ENCODE measurements around the gene C4A. TPM values are rescaled to one million over a fixed set of nuclear protein-coding genes. Genes with fewer than 3 reads are reported as not detected.
A peak's percentile ranks its signal among the peaks of the same experiment; 100 is the strongest.

The C4A gene
- total RNA-seq, 4 donors from 2014 or later: 31.6 to 187 (median 98.2) TPM

DNA sequence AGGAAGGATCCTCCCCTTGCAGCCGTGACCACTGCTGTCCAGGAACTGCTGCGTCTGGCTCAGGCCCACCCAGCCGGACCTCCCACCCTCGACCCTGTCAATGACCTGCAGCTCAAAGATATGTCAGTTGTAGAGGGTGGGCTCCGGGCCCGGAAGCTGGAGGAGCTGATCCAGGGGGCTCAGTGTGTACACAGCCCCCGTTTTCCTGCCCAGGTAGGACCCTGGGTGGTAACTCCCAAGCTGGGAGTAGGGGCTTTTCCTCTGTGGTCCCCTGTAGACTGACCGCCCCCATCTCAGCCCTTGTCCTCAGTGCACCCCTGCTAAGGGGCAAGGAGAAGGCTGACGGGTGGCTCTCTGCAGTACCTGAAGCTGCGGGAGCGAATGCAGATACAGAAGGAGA lies 13.5 kb upstream of the C4A start:
- Histone ChIP-seq H3K27ac (replicated peaks in 1 of 4) (no peak overlapping the region), H3K27me3 (no peaks in the 10 kb centered on the region), H3K4me3 (no peak overlapping the region), H3K9me3 (no peaks in the 10 kb centered on the region), H3K4me1 (peaks cover 19 to 33% (median 29%) of the 10 kb centered on the region in 4 donors), H3K36me3 (peaks cover 26 to 76% (median 71%) of the 10 kb centered on the region in 4 donors)
- DNase-seq (ENCODE audit: extremely low spot score): no peak
- intact Hi-C loops (cut with DNase I): no loop called here
- TF ChIP-seq EP300 (IDR thresholded peaks at IDR 0.05) (no peak), POLR2A (IDR thresholded peaks at IDR 0.05; ENCODE audit: low read depth) (no peak), POLR2AphosphoS5 (IDR thresholded peaks at IDR 0.05) (no peak)
- TF ChIP-seq, protein P1, sequence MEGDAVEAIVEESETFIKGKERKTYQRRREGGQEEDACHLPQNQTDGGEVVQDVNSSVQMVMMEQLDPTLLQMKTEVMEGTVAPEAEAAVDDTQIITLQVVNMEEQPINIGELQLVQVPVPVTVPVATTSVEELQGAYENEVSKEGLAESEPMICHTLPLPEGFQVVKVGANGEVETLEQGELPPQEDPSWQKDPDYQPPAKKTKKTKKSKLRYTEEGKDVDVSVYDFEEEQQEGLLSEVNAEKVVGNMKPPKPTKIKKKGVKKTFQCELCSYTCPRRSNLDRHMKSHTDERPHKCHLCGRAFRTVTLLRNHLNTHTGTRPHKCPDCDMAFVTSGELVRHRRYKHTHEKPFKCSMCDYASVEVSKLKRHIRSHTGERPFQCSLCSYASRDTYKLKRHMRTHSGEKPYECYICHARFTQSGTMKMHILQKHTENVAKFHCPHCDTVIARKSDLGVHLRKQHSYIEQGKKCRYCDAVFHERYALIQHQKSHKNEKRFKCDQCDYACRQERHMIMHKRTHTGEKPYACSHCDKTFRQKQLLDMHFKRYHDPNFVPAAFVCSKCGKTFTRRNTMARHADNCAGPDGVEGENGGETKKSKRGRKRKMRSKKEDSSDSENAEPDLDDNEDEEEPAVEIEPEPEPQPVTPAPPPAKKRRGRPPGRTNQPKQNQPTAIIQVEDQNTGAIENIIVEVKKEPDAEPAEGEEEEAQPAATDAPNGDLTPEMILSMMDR (IDR thresholded peaks at IDR 0.05): no peak
- WGBS: 70% methylated on average over 3 of the region's 11 CpGs

- DNase-seq (ENCODE audit: extremely low spot score): no peak
- Histone ChIP-seq H3K4me3 (no peak overlapping the region), H3K4me1 (peaks cover 21 to 41% (median 34%) of the 10 kb centered on the region in 4 donors), H3K27ac (replicated peaks in 1 of 4) (no peak overlapping the region), H3K9me3 (no peaks in the 10 kb centered on the region), H3K27me3 (no peaks in the 10 kb centered on the region), H3K36me3 (peaks cover 19 to 70% (median 65%) of the 10 kb centered on the region in 4 donors)
- no peak for TF ChIP-seq POLR2A (IDR thresholded peaks at IDR 0.05; ENCODE audit: low read depth)
- no peak for TF ChIP-seq EP300 (IDR thresholded peaks at IDR 0.05)
- no peak for TF ChIP-seq POLR2AphosphoS5 (IDR thresholded peaks at IDR 0.05)
- TF ChIP-seq, protein P1 (IDR thresholded peaks at IDR 0.05): no peak
- intact Hi-C loops (cut with DNase I): no loop called here
- WGBS: 89% methylated on average over 22 of the region's 23 CpGs
Observed at GRCh38 chr6:31968791-31969711, 12.8 kb upstream of the C4A start.

DNA sequence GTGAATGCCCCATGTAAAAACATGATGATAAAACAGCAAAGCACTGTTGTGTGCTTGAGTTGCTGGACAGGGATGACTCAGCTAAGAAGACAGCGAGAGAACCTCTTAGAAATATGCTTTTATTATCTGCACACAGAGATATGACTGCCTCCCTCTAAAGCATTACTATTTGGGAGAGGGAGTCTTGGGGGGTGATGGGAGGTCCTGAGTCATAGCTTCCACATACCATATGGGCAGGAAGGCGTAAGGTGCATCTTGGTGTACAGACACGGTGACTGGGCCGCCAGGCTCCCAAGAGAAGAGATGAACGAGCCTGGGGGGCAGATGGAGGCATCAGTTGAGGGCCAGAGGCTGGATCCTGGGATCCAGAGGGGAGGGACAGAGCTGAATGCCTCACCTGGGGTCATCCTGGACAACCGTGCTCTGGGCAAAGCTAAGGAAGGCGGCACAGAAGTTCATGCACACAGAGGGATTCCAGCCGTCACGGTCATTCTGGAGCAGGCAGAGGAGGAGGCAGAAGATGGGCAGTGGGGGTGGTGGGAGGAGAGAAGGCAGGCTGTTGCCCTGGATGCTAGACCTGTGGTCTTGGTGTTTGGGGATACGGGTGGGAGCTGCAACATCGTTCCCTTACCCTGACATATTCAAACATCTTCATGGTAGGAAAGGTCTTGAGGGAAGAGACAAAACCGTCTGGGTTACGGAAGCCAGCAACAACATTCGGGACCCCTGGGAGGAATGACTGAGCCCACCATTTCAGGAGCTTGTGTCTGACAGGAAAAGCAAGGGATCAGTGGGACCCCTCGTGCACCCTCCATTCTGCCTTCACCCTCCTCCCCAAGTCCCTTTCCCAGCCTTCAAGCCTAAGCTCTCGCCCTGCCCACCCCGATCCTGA lies 11.9 kb upstream of the C4A start:
- intact Hi-C loops (cut with DNase I): no loop called here
- peaks cover 10 to 64% (median 59%) of the 10 kb centered on the region in 4 donors for H3K36me3 ChIP-seq

DNA sequence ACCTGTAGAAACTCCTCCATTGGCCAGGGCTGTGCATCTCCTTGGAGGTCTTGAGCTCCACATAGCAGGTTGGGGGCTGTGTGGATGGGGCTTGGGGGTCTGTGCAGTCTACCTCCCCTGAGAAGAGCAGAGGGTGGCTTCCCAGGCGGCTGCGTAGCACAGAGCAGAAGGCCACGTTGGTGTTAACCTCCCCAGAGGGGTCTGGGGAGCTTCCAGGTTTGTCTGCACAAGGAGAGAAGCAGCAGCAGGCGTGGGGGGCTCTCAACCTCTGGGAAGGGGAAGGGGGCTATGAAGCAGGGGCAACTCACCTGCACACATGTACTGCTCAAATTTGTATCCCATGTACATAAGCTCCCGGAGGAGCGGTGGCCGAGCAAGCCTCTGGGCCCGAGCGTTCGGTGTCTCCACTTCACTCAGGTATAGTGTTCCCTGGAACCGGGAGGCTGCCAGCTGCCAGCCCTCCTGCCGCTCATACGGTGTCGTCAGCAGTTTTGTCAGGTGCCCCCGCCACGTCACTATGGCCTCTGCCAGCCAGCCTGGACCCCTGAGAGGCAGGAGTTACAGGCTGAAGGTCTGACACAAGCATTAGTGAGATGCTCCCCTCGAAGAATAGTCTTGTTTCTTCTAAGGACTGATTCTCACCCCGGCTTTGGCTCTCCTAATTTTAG lies 11.1 kb upstream of the C4A start:
- TF ChIP-seq POLR2AphosphoS5 (IDR thresholded peaks at IDR 0.05) (no peak), EP300 (IDR thresholded peaks at IDR 0.05) (no peak), POLR2A (IDR thresholded peaks at IDR 0.05; ENCODE audit: low read depth) (no peak)
- TF ChIP-seq, protein P1 (IDR thresholded peaks at IDR 0.05): no peak
- 77% methylated on average over 6 of the region's 18 CpGs for WGBS
- H3K4me1 ChIP-seq: peaks cover 21 to 48% (median 34%) of the 10 kb centered on the region in 4 donors
- H3K36me3 ChIP-seq: peaks cover 7 to 56% (median 53%) of the 10 kb centered on the region in 4 donors
- intact Hi-C loops (cut with DNase I): no loop called here
- peak overlapping the region; percentile 58 to 88 (median 78) for H3K4me3 ChIP-seq
- peak overlapping the region; percentile 92 to 97 (median 95) for H3K27ac ChIP-seq (replicated peaks in 1 of 4)
- DNase-seq (ENCODE audit: extremely low spot score): no peak
- H3K9me3 ChIP-seq: no peaks in the 10 kb centered on the region
- H3K27me3 ChIP-seq: no peaks in the 10 kb centered on the region

More for the DNA sequence above, 11.9 kb upstream of the C4A start:
- 67% methylated on average over 15 of the region's 17 CpGs for WGBS
- Histone ChIP-seq H3K27ac (replicated peaks in 1 of 4) (peak overlapping the region; percentile 92 to 97 (median 95)), H3K4me3 (peak overlapping the region in 3 of 4 donors; percentile 58 to 88 (median 80)), H3K4me1 (peaks cover 21 to 48% (median 34%) of the 10 kb centered on the region in 4 donors), H3K9me3 (no peaks in the 10 kb centered on the region), H3K27me3 (no peaks in the 10 kb centered on the region)
- no peak for DNase-seq (ENCODE audit: extremely low spot score)
- no peak for TF ChIP-seq POLR2A (IDR thresholded peaks at IDR 0.05; ENCODE audit: low read depth)
- TF ChIP-seq, protein P1 (IDR thresholded peaks at IDR 0.05): no peak

Measured in esophagus muscularis mucosa (tissue), 4 donors.